HepG2 (cell line): ENCODE data around the gene ACTN3. TPM values are rescaled to one million over a fixed set of nuclear protein-coding genes. Genes with fewer than 3 reads are reported as not detected.
A peak's percentile ranks its signal among the peaks of the same experiment; 100 is the strongest.

ENCODE experiments used
- DR1 ChIP-seq: sonication (generic); formaldehyde crosslinking; IDR thresholded peaks from 2 replicates; pipeline ENCODE4 v1.8.0; 2021; ENCODE audit warnings: mild to moderate bottlenecking, missing genetic modification reagents, inconsistent platforms
- EED ChIP-seq: sonication (generic); formaldehyde crosslinking; IDR thresholded peaks from 2 replicates; pipeline ENCODE4 v1.5.0; 2020; ENCODE audit warnings: mild to moderate bottlenecking, missing genetic modification reagents
- EHMT2 ChIP-seq: fragments of 200-600 bp; sonication (generic); IDR thresholded peaks from 2 replicates; pipeline ENCODE4 v1.7.0; 2017; ENCODE audit warnings: antibody characterized with exemption, low read depth, low read length, borderline replicate concordance
- ETS1 ChIP-seq: sonication (generic); formaldehyde crosslinking; IDR thresholded peaks from 2 replicates; pipeline ENCODE4 v1.4.0; 2020; ENCODE audit warnings: missing genetic modification reagents
- FIP1L1 ChIP-seq: fragments of 200-400 bp; formaldehyde crosslinking; IDR thresholded peaks from 2 replicates; pipeline ENCODE4 v1.6.1; 2018; ENCODE audit warnings: low read depth, mild to moderate bottlenecking, low read length, moderate library complexity, borderline replicate concordance; ENCODE audit not compliant: insufficient read depth
- FOXK1 ChIP-seq: sonication (generic); formaldehyde crosslinking; IDR thresholded peaks from 2 replicates; pipeline ENCODE4 v1.4.0; 2020; ENCODE audit warnings: low read depth, missing genetic modification reagents, borderline replicate concordance
- HIC2 ChIP-seq: sonication (generic); formaldehyde crosslinking; IDR thresholded peaks from 2 replicates; pipeline ENCODE4 v1.9.0; 2022; ENCODE audit warnings: low read depth, missing genetic modification reagents
- LBX2 ChIP-seq: sonication (generic); formaldehyde crosslinking; IDR thresholded peaks from 2 replicates; pipeline ENCODE4 v1.5.0; 2020; ENCODE audit warnings: missing genetic modification reagents, mild to moderate bottlenecking, borderline replicate concordance
- SALL2 ChIP-seq: sonication (generic); formaldehyde crosslinking; IDR thresholded peaks from 2 replicates; pipeline ENCODE4 v1.8.1; 2023; ENCODE audit warnings: mild to moderate bottlenecking, missing genetic modification reagents, inconsistent platforms
- SMAD9 ChIP-seq: sonication (generic); formaldehyde crosslinking; IDR thresholded peaks from 2 replicates; pipeline ENCODE4 v1.5.1; 2020; ENCODE audit warnings: mild to moderate bottlenecking, missing genetic modification reagents
- SPEN ChIP-seq: sonication (generic); formaldehyde crosslinking; IDR thresholded peaks from 2 replicates; pipeline ENCODE4 v1.5.1; 2020; ENCODE audit warnings: low read depth, mild to moderate bottlenecking, missing genetic modification reagents
- TSC22D2 ChIP-seq: sonication (generic); formaldehyde crosslinking; IDR thresholded peaks from 2 replicates; pipeline ENCODE4 v1.5.1; 2020; ENCODE audit warnings: missing genetic modification reagents, mild to moderate bottlenecking, borderline replicate concordance
- ZBTB44 ChIP-seq: sonication (generic); formaldehyde crosslinking; IDR thresholded peaks from 2 replicates; pipeline ENCODE4 v1.4.0; 2020; ENCODE audit warnings: missing genetic modification reagents
- ZNF224 ChIP-seq: sonication (generic); formaldehyde crosslinking; IDR thresholded peaks from 2 replicates; pipeline ENCODE4 v1.5.0; 2020; ENCODE audit warnings: mild to moderate bottlenecking, missing genetic modification reagents
- ZNF432 ChIP-seq: sonication (generic); formaldehyde crosslinking; IDR thresholded peaks from 2 replicates; pipeline ENCODE4 v1.5.0; 2020; ENCODE audit warnings: missing genetic modification reagents, mild to moderate bottlenecking, borderline replicate concordance
- ZNF530 ChIP-seq: sonication (generic); formaldehyde crosslinking; IDR thresholded peaks from 2 replicates; pipeline ENCODE4 v1.5.0; 2020; ENCODE audit warnings: low read depth, mild to moderate bottlenecking, missing genetic modification reagents
- ZNF557 ChIP-seq: sonication (generic); formaldehyde crosslinking; IDR thresholded peaks from 2 replicates; pipeline ENCODE4 v1.4.0; 2020; ENCODE audit warnings: missing genetic modification reagents
- ZNF660 ChIP-seq: sonication (generic); formaldehyde crosslinking; IDR thresholded peaks from 2 replicates; pipeline ENCODE4 v1.5.1; 2020; ENCODE audit warnings: mild to moderate bottlenecking, low read depth, missing genetic modification reagents, borderline replicate concordance
- ZNF687 ChIP-seq: sonication (generic); formaldehyde crosslinking; IDR thresholded peaks from 2 replicates; pipeline ENCODE4 v1.5.1; 2020; ENCODE audit warnings: mild to moderate bottlenecking, missing genetic modification reagents, moderate library complexity
- polyA plus RNA-seq, 8 experiments: library from polyadenylated mRNA; depleted of rRNA in 3 of 8; stranded (reverse) in 7 of 8; unstranded in 1 of 8; fragments of >200 nt; fragmentation: Illumina TruSeq in 4 of 8; extraction: Trizol in 4 of 8; gene quantifications; 2 replicates each; pipeline versions ENCODE4 v1.2.1 to v1.2.3, GENCODE V29; 2011 to 2016; ENCODE audit warnings: low read depth in 4 of 8, missing spikeins in 1 of 8, mixed read lengths in 1 of 8; ENCODE audit not compliant: insufficient read depth in 1 of 8
- total RNA-seq, 5 experiments: library from RNA; depleted of rRNA; stranded (reverse); fragments of >200 nt; fragmentation: Illumina TruSeq; extraction: Trizol; gene quantifications; 2 replicates each; pipeline ENCODE4 v1.2.3, GENCODE V29; 2016; ENCODE audit warnings: low read depth in 1 of 5

The ACTN3 gene
- total and polyA plus RNA-seq, 2 of the 13 experiments (the other 11 are each of a cell fraction or from before 2014, with no cell fraction given) = 0.04 to 0.09 TPM

- TF ChIP-seq HIC2 (CRISPR knock-in tag) = no peak
- no peak for TF ChIP-seq SMAD9
- peak; percentile 99 for TF ChIP-seq ZNF687
- no peak for TF ChIP-seq ETS1
- peak; percentile 50; the same call in 1 of the 2 replicates for TF ChIP-seq SALL2 (CRISPR knock-in tag)
- no peak for TF ChIP-seq ZNF530 (CRISPR knock-in tag)
- peak; percentile 76; the same call in 1 of the 2 replicates for TF ChIP-seq TSC22D2 (CRISPR knock-in tag)
- TF ChIP-seq LBX2 (CRISPR knock-in tag) = no peak
- no peak for TF ChIP-seq ZNF660 (CRISPR knock-in tag)
- TF ChIP-seq EED (CRISPR knock-in tag) = peak; percentile 73; the same call in 1 of the 2 replicates
- TF ChIP-seq EHMT2 = no peak
- TF ChIP-seq ZNF432 (CRISPR knock-in tag) = no peak
- peak; percentile 91; the same call in 1 of the 2 replicates for TF ChIP-seq ZNF224
- TF ChIP-seq DR1 (CRISPR knock-in tag) = peak; percentile 72
- peak; percentile 13; the same call in 1 of the 2 replicates for TF ChIP-seq ZNF557 (CRISPR knock-in tag)
- no peak for TF ChIP-seq FIP1L1
- TF ChIP-seq FOXK1 (CRISPR knock-in tag) = peak; percentile 64; the same call in 1 of the 2 replicates
- peak; percentile 59; the same call in 1 of the 2 replicates for TF ChIP-seq SPEN
- no peak; the same call in 1 of the 2 replicates for TF ChIP-seq ZBTB44 (CRISPR knock-in tag)
Measured at GRCh38 chr11:66592457-66593302, 46.0 kb downstream of the ACTN3 start, which contains the start of the genes CCDC87 and CCS (continued).
